SK-N-SH (cell line): ENCODE measurements around the gene SLC7A1. TPM values are rescaled to one million over a fixed set of nuclear protein-coding genes. Genes with fewer than 3 reads are reported as not detected.

Source experiments
- CTCF ChIA-PET: fragments of 300-600, 350-600 bp; formaldehyde crosslinking; extraction: SDS; loops from one replicate; lab custom pipeline; 2021; lab: Yijun Ruan, JAX
- POLR2A ChIA-PET: fragments of 350-600 bp; sonication (Branson Sonifier 250); formaldehyde crosslinking; extraction: SDS; loops from one replicate; lab custom pipeline; 2020; ENCODE audit warnings: antibody characterized with exemption, inconsistent platforms; lab: Yijun Ruan, JAX
- DNase-seq: peaks from one replicate; pipeline ENCODE4 v3.0.0; 2012
- H2AFZ ChIP-seq: fragments of 200-600 bp; sonication (generic); 2 replicates; pipeline ENCODE4 v1.8.1; 2016; ENCODE audit warnings: antibody characterized with exemption, mild to moderate bottlenecking, low read depth
- H3F3A ChIP-seq: fragments of 200-600 bp; sonication (generic); replicated peaks from 2 replicates; pipeline ENCODE3; 2016; ENCODE audit warnings: antibody characterized with exemption, mild to moderate bottlenecking; ENCODE audit not compliant: insufficient read depth
- H3K27ac ChIP-seq, 2 experiments: fragments of 200-500 bp in 1 of 2; fragments of 200-600 bp in 1 of 2; sonication (Bioruptor generic) in 1 of 2; sonication (generic), shearing (Covaris generic) in 1 of 2; 2 replicates each; pipeline versions ENCODE4 v1.5.1 to v1.6.1; 2014 to 2016; ENCODE audit warnings: low read depth in 2 of 2, inconsistent platforms in 1 of 2, low read length in 1 of 2, mild to moderate bottlenecking in 1 of 2, mixed read lengths in 1 of 2
- H3K27me3 ChIP-seq: fragments of 200-600 bp; sonication (generic), shearing (Covaris generic); 2 replicates; pipeline ENCODE4 v1.6.1; 2016; ENCODE audit warnings: mixed run types; ENCODE audit not compliant: insufficient read depth
- H3K36me3 ChIP-seq, 2 experiments: fragments of 200-500 bp in 1 of 2; fragments of 200-600 bp in 1 of 2; sonication (Bioruptor generic) in 1 of 2; sonication (generic) in 1 of 2; replicated peaks in 1 of 2; 2 replicates each; pipeline versions ENCODE3 to v1.5.1; 2014 to 2016; ENCODE audit warnings: low read length in 1 of 2, mild to moderate bottlenecking in 1 of 2; ENCODE audit not compliant: insufficient read depth in 2 of 2, control insufficient read depth in 1 of 2
- H3K4me1 ChIP-seq, 2 experiments: fragments of 200-500 bp in 1 of 2; fragments of 200-600 bp in 1 of 2; sonication (Bioruptor generic) in 1 of 2; sonication (generic), shearing (Covaris generic) in 1 of 2; 2 replicates each; pipeline versions ENCODE4 v1.5.1 to v1.6.1; 2014 to 2016; ENCODE audit warnings: low read depth in 1 of 2, low read length in 1 of 2, mixed run types in 1 of 2; ENCODE audit not compliant: insufficient read depth in 2 of 2, control insufficient read depth in 1 of 2
- H3K4me2 ChIP-seq: fragments of 200-600 bp; sonication (generic), shearing (Covaris generic); 2 replicates; pipeline ENCODE4 v1.6.1; 2017; ENCODE audit warnings: mixed run types
- H3K4me3 ChIP-seq, 2 experiments: fragments of 200-500 bp in 1 of 2; fragments of 200-600 bp in 1 of 2; sonication (Bioruptor generic) in 1 of 2; sonication (generic), shearing (Covaris generic) in 1 of 2; 2 replicates each; pipeline versions ENCODE4 v1.5.1 to v1.8.1; 2014 to 2016; ENCODE audit warnings: low read depth in 2 of 2, inconsistent platforms in 1 of 2, low read length in 1 of 2, mild to moderate bottlenecking in 1 of 2, mixed read lengths in 1 of 2, moderate library complexity in 1 of 2
- H3K79me2 ChIP-seq: fragments of 200-600 bp; sonication (generic); 2 replicates; pipeline ENCODE4 v1.8.1; 2017; ENCODE audit warnings: mild to moderate bottlenecking; ENCODE audit not compliant: insufficient read depth
- H3K9ac ChIP-seq: fragments of 200-600 bp; sonication (generic); 2 replicates; pipeline ENCODE4 v1.6.1; 2017; ENCODE audit warnings: mixed run types
- H3K9me2 ChIP-seq: fragments of 200-600 bp; sonication (generic); 2 replicates; pipeline ENCODE4 v1.6.1; 2017; ENCODE audit warnings: mixed run types
- H3K9me3 ChIP-seq: fragments of 200-600 bp; sonication (generic); 2 replicates; pipeline ENCODE4 v1.6.1; 2017; ENCODE audit warnings: mixed run types, mild to moderate bottlenecking, moderate library complexity
- H4K20me1 ChIP-seq: fragments of 200-600 bp; sonication (generic); 2 replicates; pipeline ENCODE4 v1.6.1; 2017; ENCODE audit warnings: mild to moderate bottlenecking, mixed run types; ENCODE audit not compliant: insufficient read depth
- CHD2 ChIP-seq: fragments of 150-350 bp; IDR thresholded peaks from 2 replicates; pipeline ENCODE4 v1.6.1; 2018; ENCODE audit warnings: low read length; ENCODE audit not compliant: partially characterized antibody
- EZH2phosphoT487 ChIP-seq: fragments of 200-600 bp; sonication (generic); IDR thresholded peaks from 2 replicates; pipeline ENCODE4 v1.6.1; 2017; ENCODE audit warnings: low read depth, mixed run types, mild to moderate bottlenecking, antibody characterized with exemption, moderate library complexity, borderline replicate concordance
- FOSL2 ChIP-seq: IDR thresholded peaks from 2 replicates; pipeline ENCODE4 v1.4.0; 2012; ENCODE audit warnings: low read depth, mild to moderate bottlenecking, moderate library complexity, borderline replicate concordance
- GABPA ChIP-seq: IDR thresholded peaks from 2 replicates; pipeline ENCODE4 v1.4.0; 2012; ENCODE audit warnings: low read depth, mild to moderate bottlenecking
- JUND ChIP-seq: IDR thresholded peaks from 2 replicates; pipeline ENCODE4 v1.4.0; 2012
- NFIC ChIP-seq: IDR thresholded peaks from 2 replicates; pipeline ENCODE4 v1.4.0; 2012; ENCODE audit warnings: borderline replicate concordance
- NRF1 ChIP-seq: IDR thresholded peaks from 2 replicates; pipeline ENCODE4 v1.6.1; 2012; ENCODE audit warnings: low read depth, mild to moderate bottlenecking, low read length
- RAD21 ChIP-seq: IDR thresholded peaks from 2 replicates; pipeline ENCODE4 v1.6.1; 2012; ENCODE audit warnings: mild to moderate bottlenecking, low read length
- SMC3 ChIP-seq: IDR thresholded peaks from 2 replicates; pipeline ENCODE4 v1.6.1; 2012; ENCODE audit warnings: low read depth, low read length, improper control_type of control experiment
- TAF1 ChIP-seq: IDR thresholded peaks from 2 replicates; pipeline ENCODE4 v1.6.1; 2012; ENCODE audit warnings: low read depth, mild to moderate bottlenecking, low read length, moderate library complexity, borderline replicate concordance
- YY1 ChIP-seq: IDR thresholded peaks from 2 replicates; pipeline ENCODE4 v1.4.0; 2012; ENCODE audit warnings: low read depth, mild to moderate bottlenecking
- WGBS: methylation state at CpG from one replicate; pipeline ENCODE4 v1.1.6; 2017; ENCODE audit warnings: low lambda C conversion rate; 5-methylcytosine and 5-hydroxymethylcytosine counted together
- polyA plus RNA-seq, 3 experiments: library from polyadenylated mRNA; depleted of rRNA; stranded (reverse); fragments of >200 nt; gene quantifications; 2 replicates each; pipeline ENCODE4 v1.2.3, GENCODE V29; 2012
- TF ChIP-seq, protein P1 (sequence below): IDR thresholded peaks from 2 replicates; pipeline ENCODE4 v1.6.1; 2012; ENCODE audit warnings: mild to moderate bottlenecking, low read depth, low read length, moderate library complexity
- TF ChIP-seq, protein P2 (sequence below): fragments of 150-350 bp; IDR thresholded peaks from 2 replicates; pipeline ENCODE4 v1.6.1; 2017; ENCODE audit warnings: antibody characterized with exemption, low read length, low read depth, borderline replicate concordance
- TF ChIP-seq, protein P3 (sequence below): fragments of 150-350 bp; IDR thresholded peaks from 2 replicates; pipeline ENCODE4 v1.6.1; 2016; ENCODE audit warnings: mild to moderate bottlenecking, low read depth, low read length
- TF ChIP-seq, protein P4 (sequence below): IDR thresholded peaks from 2 replicates; pipeline ENCODE4; 2012

The SLC7A1 gene
- polyA plus RNA-seq, 1 of the 3 experiments (the other 2 are of a cell fraction) = 14.0 TPM

DNA sequence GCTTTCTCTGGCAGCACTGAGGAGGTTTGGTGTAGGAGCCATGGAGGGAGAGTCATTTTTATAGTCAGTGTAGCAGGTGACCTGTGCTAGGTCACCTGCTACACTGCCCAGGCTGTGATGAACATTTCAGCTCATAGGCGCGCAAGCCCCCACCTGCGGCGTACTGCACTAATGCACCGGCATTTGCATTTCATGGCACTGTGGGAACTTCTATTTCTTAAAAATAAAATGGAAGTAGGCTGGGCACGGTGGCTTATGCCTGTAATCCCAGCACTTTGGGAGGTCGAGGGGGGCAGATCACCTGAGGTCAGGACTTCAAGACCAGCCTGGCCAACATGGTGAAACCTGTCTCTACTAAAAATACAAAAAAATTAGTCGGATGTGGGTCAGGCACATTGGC lies 101.0 kb downstream of the SLC7A1 start:
- WGBS = 80% methylated on average over 8 of the region's 8 CpGs
- Histone ChIP-seq H3K36me3 (no peaks in the 10 kb centered on the region), H3K27me3 (no peaks in the 10 kb centered on the region; the same call in 1 of the 2 replicates), H3K4me2 (no peak overlapping the region), H3K9me2 (no peaks in the 10 kb centered on the region), H3K4me1 (peaks cover 0 to 4% of the 10 kb centered on the region in 2 experiments; a peak in 2 of 4 replicates), H4K20me1 (no peaks in the 10 kb centered on the region), H3F3A (no peaks in the 10 kb centered on the region), H2AFZ (no peak overlapping the region), H3K9ac (no peak overlapping the region), H3K9me3 (no peaks in the 10 kb centered on the region), H3K79me2 (no peaks in the 10 kb centered on the region), H3K27ac (no peak overlapping the region), H3K4me3 (no peak overlapping the region)
- no peak for DNase-seq
- CTCF ChIA-PET = interaction anchor here (2.2 kb wide), 1 partner anchor 13 kb away, joined by 7 read pairs; no protein-coding TSS in a partner anchor
- no peak for TF ChIP-seq SMC3
- no peak for TF ChIP-seq RAD21
- TF ChIP-seq CHD2 = no peak
- TF ChIP-seq TAF1 = no peak
- TF ChIP-seq, protein P1, sequence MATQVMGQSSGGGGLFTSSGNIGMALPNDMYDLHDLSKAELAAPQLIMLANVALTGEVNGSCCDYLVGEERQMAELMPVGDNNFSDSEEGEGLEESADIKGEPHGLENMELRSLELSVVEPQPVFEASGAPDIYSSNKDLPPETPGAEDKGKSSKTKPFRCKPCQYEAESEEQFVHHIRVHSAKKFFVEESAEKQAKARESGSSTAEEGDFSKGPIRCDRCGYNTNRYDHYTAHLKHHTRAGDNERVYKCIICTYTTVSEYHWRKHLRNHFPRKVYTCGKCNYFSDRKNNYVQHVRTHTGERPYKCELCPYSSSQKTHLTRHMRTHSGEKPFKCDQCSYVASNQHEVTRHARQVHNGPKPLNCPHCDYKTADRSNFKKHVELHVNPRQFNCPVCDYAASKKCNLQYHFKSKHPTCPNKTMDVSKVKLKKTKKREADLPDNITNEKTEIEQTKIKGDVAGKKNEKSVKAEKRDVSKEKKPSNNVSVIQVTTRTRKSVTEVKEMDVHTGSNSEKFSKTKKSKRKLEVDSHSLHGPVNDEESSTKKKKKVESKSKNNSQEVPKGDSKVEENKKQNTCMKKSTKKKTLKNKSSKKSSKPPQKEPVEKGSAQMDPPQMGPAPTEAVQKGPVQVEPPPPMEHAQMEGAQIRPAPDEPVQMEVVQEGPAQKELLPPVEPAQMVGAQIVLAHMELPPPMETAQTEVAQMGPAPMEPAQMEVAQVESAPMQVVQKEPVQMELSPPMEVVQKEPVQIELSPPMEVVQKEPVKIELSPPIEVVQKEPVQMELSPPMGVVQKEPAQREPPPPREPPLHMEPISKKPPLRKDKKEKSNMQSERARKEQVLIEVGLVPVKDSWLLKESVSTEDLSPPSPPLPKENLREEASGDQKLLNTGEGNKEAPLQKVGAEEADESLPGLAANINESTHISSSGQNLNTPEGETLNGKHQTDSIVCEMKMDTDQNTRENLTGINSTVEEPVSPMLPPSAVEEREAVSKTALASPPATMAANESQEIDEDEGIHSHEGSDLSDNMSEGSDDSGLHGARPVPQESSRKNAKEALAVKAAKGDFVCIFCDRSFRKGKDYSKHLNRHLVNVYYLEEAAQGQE = no peak
- TF ChIP-seq JUND = no peak
- no peak for TF ChIP-seq YY1
- no peak for TF ChIP-seq GABPA
- TF ChIP-seq, protein P2, sequence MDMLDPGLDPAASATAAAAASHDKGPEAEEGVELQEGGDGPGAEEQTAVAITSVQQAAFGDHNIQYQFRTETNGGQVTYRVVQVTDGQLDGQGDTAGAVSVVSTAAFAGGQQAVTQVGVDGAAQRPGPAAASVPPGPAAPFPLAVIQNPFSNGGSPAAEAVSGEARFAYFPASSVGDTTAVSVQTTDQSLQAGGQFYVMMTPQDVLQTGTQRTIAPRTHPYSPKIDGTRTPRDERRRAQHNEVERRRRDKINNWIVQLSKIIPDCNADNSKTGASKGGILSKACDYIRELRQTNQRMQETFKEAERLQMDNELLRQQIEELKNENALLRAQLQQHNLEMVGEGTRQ = no peak
- TF ChIP-seq NRF1 = no peak
- no peak for TF ChIP-seq NFIC
- TF ChIP-seq EZH2phosphoT487 = no peak
- no peak for TF ChIP-seq FOSL2
- TF ChIP-seq, protein P3, sequence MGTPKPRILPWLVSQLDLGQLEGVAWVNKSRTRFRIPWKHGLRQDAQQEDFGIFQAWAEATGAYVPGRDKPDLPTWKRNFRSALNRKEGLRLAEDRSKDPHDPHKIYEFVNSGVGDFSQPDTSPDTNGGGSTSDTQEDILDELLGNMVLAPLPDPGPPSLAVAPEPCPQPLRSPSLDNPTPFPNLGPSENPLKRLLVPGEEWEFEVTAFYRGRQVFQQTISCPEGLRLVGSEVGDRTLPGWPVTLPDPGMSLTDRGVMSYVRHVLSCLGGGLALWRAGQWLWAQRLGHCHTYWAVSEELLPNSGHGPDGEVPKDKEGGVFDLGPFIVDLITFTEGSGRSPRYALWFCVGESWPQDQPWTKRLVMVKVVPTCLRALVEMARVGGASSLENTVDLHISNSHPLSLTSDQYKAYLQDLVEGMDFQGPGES = no peak
- TF ChIP-seq, protein P4, sequence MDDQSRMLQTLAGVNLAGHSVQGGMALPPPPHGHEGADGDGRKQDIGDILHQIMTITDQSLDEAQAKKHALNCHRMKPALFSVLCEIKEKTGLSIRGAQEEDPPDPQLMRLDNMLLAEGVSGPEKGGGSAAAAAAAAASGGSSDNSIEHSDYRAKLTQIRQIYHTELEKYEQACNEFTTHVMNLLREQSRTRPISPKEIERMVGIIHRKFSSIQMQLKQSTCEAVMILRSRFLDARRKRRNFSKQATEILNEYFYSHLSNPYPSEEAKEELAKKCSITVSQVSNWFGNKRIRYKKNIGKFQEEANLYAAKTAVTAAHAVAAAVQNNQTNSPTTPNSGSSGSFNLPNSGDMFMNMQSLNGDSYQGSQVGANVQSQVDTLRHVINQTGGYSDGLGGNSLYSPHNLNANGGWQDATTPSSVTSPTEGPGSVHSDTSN = no peak
- POLR2A ChIA-PET = no interaction called here
